Hindlimb muscle (tissue), 1 donor: Measurements from ENCODE around the gene OBSCN. TPM values are rescaled to one million over a fixed set of nuclear protein-coding genes. Genes with fewer than 3 reads are reported as not detected.

Source experiments
- DNase-seq: peaks from one replicate; pipeline ENCODE4 v3.0.0-alpha.2; 2013
- polyA plus RNA-seq: library from polyadenylated mRNA; unstranded; fragments of 120-200 nt; gene quantifications from one replicate; pipeline ENCODE4 v1.2.1, GENCODE V29; 2013; ENCODE audit not compliant: insufficient read length

The OBSCN gene
- polyA plus RNA-seq, 1 donor: 556 TPM

GRCh38 chr1:228403231-228403631, 195.4 kb downstream of the OBSCN start:
- DNase-seq: no peak

DNA sequence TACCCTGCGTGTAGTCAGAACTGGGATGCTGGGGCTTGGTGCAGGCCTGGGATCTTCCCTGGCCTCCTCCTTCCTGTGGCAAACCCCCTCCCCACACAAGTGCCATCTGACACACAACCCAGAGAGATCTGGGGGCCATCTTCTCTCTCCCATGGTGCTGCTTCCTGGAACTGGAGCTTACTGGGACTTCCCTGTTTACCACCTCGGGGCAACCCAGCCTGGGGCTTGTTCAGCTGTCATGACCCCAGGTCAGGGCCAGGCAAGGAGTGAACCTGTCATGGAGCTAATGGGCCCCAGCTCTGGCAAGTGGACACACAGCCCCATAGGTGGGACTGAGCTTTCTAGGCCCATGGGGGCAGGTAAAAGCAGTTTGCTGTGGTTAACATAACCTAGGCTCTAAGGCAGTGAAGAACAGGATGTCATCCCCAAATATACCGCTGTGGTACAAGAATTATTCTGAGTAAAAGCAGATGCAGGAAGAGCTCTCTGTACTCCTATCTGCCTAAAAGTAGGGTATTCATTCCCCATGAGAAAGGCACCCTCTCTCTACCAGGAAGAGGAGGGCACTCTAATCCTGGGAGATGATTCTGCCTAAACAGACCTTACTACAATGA, 196.4 kb downstream of the OBSCN start:
- DNase-seq: no peak

DNA sequence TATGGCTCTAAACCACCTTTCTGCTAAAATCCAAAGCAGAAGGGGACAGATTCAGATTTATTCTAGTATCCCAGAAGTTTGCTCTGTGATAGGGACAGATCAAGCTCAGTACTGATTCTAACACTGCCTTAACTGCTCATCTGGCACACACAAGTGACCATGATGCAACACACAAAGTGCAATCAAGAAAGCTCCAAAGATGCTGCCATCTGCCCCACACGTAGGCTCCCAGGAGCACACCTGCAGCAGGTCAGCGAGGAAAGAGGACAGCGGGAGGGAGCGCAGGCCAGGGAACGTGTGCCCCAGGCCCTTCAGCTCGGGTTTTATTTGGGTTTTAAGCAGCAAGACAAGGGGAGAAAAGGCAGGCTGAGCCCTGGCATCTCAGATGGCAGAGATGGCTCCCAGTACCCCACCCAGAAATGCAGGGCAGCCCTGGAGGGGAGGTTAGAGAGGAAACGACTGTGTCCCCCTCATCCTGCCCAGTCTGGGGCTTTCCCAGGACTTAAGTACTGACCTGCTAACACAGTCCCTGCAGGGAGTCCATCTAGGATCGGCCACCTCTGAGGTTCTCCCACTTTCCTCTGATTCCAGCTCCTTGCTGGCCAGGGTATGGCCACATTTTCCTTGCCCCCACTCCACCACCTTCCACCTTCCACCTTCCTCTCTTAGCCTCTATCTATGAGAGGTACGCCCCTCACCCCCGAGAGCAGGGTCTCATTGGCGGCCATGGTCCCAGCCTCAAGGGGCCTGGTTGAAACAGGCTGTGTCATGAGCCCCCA, 197.5 kb downstream of the OBSCN start:
- no peak for DNase-seq

DNA sequence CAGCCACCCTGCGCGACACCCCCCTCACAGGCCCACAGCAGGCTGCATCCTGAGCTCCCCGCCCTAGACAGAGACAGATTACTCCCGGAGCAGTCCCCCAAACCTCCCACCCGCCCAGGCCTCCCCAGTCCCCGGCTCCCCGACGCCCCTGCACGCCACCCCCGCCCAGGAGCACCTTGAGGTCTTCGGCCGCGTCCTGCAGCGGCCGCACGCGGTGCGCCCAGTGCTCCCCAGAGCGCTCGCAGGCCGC, 198.1 kb downstream of the OBSCN start:
- DNase-seq: no peak

GRCh38 chr1:228407106-228408040, 199.5 kb downstream of the OBSCN start:
- no peak for DNase-seq

GRCh38 chr1:228408041-228408868, 200.4 kb downstream of the OBSCN start:
- no peak for DNase-seq

DNA sequence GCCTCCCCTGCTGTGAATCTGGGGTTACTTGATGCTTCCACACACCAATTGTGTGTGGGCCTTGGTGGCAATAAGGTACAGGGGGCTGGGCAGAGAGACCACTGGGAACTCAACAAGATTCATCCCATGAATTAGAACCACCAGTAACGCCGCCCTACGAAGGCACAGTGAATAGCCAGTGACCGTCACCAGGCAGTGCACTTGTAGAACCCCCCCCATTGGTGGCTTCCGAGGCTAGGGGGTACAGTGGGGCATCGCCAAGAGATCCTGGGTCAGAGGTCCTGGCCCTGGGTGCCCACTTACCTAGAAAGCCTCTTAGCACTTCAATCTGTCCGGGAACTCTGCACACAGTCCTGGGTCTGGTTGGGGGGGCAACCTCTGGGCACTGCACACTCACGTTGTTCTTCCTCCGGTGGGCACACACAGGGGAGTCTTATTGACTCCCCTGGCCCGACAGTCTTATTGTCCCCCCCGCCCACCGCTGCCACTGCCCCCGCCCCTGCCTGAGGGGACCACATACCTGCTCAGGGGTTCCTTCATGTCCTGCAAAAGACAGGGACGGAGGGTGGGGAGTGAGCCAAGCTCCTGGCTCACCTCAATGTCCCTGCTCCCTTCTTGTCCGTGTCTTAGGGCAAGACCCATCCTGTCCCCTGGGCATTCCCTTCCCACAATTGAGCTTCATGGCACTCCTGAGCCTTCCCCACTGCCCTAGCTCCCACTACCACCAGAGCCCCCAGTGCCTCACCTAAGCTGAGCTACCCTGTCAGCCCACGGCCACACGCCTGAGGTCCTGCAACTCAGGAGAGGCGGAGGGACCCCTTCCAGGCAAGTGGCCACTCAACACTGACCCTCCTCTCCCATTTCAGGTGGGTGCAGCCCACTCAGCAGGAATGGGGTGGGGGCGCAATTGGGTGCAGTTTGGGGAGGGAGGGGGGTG, 201.3 kb downstream of the OBSCN start:
- DNase-seq: no peak

GRCh38 chr1:228410015-228410414, 202.2 kb downstream of the OBSCN start:
- DNase-seq: no peak

GRCh38 chr1:228410671-228411070, 202.8 kb downstream of the OBSCN start:
- no peak for DNase-seq

DNA sequence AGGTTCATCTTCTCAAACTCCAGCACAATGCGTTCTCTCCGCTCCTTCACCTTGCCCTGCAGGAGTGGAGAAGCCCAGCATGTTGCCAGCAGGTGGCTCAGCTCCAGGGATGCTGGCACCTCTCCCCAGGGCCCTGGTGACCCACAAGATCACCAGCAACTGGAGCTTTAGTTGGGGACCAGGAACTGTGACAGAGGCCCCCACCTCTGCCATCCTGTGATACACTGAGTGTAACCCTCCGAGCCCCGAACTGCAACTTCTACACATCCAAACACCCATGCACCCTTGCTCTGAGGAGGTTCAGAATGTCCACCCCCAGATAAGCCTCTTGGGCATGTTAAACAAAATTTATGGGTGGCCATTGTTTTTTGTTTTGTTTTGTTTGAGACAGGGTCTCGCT, 203.3 kb downstream of the OBSCN start:
- no peak for DNase-seq

DNA sequence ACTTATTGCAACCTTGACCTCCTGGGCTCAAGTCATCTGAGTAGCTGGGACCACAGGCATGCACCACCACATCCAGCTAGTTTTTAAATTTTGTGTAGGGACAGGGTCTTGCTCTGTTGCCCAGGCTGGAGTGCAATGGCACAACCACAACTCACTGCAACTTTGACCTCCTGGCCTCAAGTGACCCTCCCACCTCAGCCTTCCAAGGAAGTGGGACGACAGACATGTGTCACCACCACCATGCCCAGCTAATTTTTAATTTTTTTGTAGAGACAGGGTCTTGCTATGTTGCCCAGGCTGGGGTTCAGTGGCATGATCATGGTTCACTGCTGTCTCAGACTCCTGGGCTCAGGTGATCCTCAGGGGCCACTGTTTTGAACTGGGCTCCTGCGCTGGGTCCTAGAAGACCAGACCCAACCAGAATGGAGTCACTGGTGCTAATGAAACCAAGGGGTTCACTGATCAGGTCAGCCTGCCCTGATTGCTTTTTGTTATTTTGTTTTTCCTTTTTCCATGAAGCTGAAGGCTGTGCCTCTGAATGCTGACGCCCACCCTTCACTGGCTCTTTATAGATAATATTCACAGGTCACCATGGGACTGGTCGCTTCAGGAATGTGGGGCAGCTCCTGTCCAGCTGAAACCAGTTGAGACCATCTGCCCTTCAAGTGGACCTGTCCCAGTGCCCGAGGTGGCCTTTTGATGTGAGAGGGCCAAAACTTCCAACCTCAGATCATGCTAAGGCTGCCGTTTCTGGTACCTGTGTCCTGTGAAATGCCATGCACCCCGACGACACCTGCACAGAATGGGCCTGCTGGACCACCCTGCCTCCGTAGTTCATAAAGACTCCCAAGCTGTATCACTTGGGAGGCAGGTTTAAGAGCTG, 203.9 kb downstream of the OBSCN start:
- no peak for DNase-seq

GRCh38 chr1:228413241-228414010, 205.6 kb downstream of the OBSCN start:
- DNase-seq: no peak

- no peak for DNase-seq
These were observed 206.8 kb downstream of the OBSCN start for GRCh38 chr1:228414511-228415211.

- DNase-seq: no peak
These were observed 207.4 kb downstream of the OBSCN start for GRCh38 chr1:228415221-228415620.

GRCh38 chr1:228415853-228416216, 208.0 kb downstream of the OBSCN start:
- no peak for DNase-seq

DNA sequence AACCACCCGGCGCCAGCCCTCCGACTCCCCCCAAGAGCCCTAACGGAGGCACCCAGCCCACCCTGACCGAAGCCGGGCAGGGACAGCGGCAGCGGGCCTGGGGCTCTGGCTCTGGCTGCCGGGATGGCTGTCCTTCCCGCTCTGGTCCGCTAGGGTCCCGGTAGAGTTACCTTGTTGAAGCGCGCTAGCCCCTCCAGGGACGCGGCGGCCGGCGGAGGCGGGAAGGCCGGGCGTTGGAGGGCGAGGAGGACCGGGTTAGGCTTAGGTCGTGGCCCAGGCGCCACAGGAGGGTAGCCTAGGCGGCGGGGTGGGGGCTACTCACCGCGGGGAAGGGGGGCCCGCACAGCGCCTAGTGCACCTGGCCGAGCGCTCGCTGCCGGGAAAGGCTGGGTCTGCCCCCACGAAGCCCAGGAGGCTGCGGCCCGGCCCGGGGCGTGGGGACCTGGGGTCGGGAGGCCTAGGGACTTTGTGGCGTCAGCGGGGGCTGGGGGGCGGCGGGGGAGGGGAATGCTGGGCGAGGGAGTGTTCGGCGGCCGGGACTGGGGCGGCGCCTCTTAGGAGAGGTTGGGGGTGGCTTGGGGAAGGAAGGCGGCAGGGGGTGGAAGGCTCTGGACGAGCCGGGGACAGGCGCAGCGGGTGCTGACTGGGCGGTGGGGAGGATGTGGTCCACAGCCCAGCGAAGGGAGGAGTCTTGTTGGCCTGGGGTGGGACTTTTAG, 208.5 kb downstream of the OBSCN start, which contains the start of gene TRIM17:
Gene TRIM17, minus strand, starts transcription at position 645 of the 717 bp plus-strand sequence. CDS start 1,789 bp downstream, outside the sequence.
- no peak for DNase-seq

DNA sequence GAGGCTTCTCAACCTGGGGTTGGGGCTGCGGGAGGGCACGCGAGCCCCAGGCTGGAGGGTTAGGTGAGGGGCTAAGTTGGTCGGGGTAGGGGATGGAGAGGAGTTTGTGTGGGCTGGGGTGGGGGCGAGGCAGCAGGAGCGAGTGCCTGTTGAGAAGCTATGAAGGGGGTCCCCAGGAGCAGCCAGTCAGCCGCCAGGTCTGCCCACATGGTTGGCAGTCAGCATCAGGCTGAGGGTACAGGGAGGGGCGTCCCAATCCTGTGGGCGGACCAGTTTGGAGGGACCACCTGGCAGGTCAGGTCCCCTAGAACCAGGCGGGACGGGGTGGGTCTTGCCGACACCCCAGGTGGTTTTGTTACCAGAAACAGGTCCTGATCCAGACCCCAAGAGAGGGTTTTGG, 209.2 kb downstream of the OBSCN start:
- DNase-seq: no peak
